Body of pancreas (tissue), 4 donors: ENCODE data around the gene GALNT7. TPM values are rescaled to one million over a fixed set of nuclear protein-coding genes. Genes with fewer than 3 reads are reported as not detected.
A peak's percentile ranks its signal among the peaks of the same experiment; 100 is the strongest.

Experiments used
- ATAC-seq: fragments of 150-250 bp; one replicate; pipeline ENCODE4 v1.9.1; 2016
- DNase-seq, 4 donors: peaks; one replicate each; pipeline ENCODE4 v3.0.0-alpha.2; 2019
- H3K27ac ChIP-seq, 4 donors: fragments of 200-600 bp; sonication (generic); 1 replicate in 3 of 4; 2 replicates in 1 of 4; pipeline versions ENCODE4 v1.5.1 to v1.6.1; 2016 to 2019; ENCODE audit warnings: mild to moderate bottlenecking in 1 of 4, mixed read lengths in 1 of 4, moderate library complexity in 1 of 4
- H3K27me3 ChIP-seq, 2 donors: fragments of 200-600 bp; sonication (generic); one replicate each; pipeline ENCODE4 v1.6.0; 2016; ENCODE audit warnings: mild to moderate bottlenecking in 1 of 2
- H3K36me3 ChIP-seq, 2 donors: fragments of 200-600 bp; sonication (generic); replicated peaks in 1 of 2; 2 replicates each; pipeline ENCODE4 v1.5.1; 2016; ENCODE audit warnings: low read depth in 2 of 2; ENCODE audit not compliant: insufficient read depth in 1 of 2
- H3K4me1 ChIP-seq: fragments of 200-600 bp; sonication (generic); one replicate; pipeline ENCODE4 v1.6.0; 2016
- H3K4me3 ChIP-seq, 2 donors: fragments of 200-600 bp; sonication (generic); 1 replicate in 1 of 2; 2 replicates in 1 of 2; pipeline ENCODE4 v1.5.1; 2016 to 2019
- H3K9me3 ChIP-seq, 3 donors: fragments of 200-600 bp; sonication (generic); 1 replicate in 2 of 3; 2 replicates in 1 of 3; pipeline ENCODE4 v1.5.1; 2016
- CTCF ChIP-seq, 7 experiments: fragments of 450-650 bp in 4 of 7; fragments of 200-600 bp in 3 of 7; sonication (generic) in 3 of 7; IDR thresholded peaks; one replicate each; pipeline ENCODE4 v1.5.1; 2016 to 2019; ENCODE audit warnings: antibody characterized with exemption in 7 of 7
- POLR2A ChIP-seq, 3 donors: fragments of 450-650 bp; IDR thresholded peaks; one replicate each; pipeline ENCODE4 v1.6.1; 2016; ENCODE audit warnings: antibody characterized with exemption in 3 of 3, mild to moderate bottlenecking in 2 of 3
- WGBS, 2 donors: methylation state at CpG; one replicate each; pipeline ENCODE4 v1.1.5; 2017; 5-methylcytosine and 5-hydroxymethylcytosine counted together
- intact Hi-C: fragments of 100-400 bp; cut with DNase I; formaldehyde crosslinking; loops from one replicate; pipeline ENCODE4 v1.15.1; 2023
- total RNA-seq, 2 donors: library from RNA; depleted of rRNA; stranded (reverse); fragments of >200 nt; gene quantifications; one replicate each; pipeline ENCODE4 v1.1.0, GENCODE V29; 2016

The GALNT7 gene
- total RNA-seq, 2 donors from 2014 or later, result 20.4 to 32.4 TPM

- Histone ChIP-seq H3K27ac (peak overlapping the region in 1 of 4 donors; percentile 19), H3K27me3 (no peaks in the 10 kb centered on the region), H3K4me1 (peaks cover 36% of the 10 kb centered on the region), H3K36me3 (no peaks in the 10 kb centered on the region), H3K9me3 (no peaks in the 10 kb centered on the region), H3K4me3 (no peak overlapping the region)
- WGBS, 2 donors, result 22 to 26% methylated on average over 1 of the region's 1 CpG
- TF ChIP-seq CTCF (IDR thresholded peaks at IDR 0.05) (no peak), POLR2A (IDR thresholded peaks at IDR 0.05) (no peak)
- intact Hi-C loops, result no loop called here
- DNase-seq (no peak), ATAC-seq (peak; percentile 37)
These were observed 43.2 kb downstream of the GALNT7 start for GRCh38 chr4:173211838-173212237.

- no peak overlapping the region for H3K27ac ChIP-seq
- H3K36me3 ChIP-seq, result no peaks in the 10 kb centered on the region
- no peak overlapping the region for H3K4me3 ChIP-seq
- H3K27me3 ChIP-seq, result no peaks in the 10 kb centered on the region
- TF ChIP-seq CTCF (IDR thresholded peaks at IDR 0.05) (no peak), POLR2A (IDR thresholded peaks at IDR 0.05) (no peak)
- ATAC-seq, result no peak
- 25 to 31% methylated on average over 1 of the region's 1 CpG for WGBS, 2 donors
- DNase-seq, result no peak
- H3K4me1 ChIP-seq, result peaks cover 36% of the 10 kb centered on the region
- intact Hi-C loops, result no loop called here
- H3K9me3 ChIP-seq, result no peaks in the 10 kb centered on the region
These were observed 43.8 kb downstream of the GALNT7 start for GRCh38 chr4:173212379-173212778.

- Histone ChIP-seq H3K36me3 (no peaks in the 10 kb centered on the region), H3K4me1 (peaks cover 36% of the 10 kb centered on the region), H3K9me3 (no peaks in the 10 kb centered on the region), H3K27me3 (no peaks in the 10 kb centered on the region), H3K4me3 (no peak overlapping the region), H3K27ac (no peak overlapping the region)
- intact Hi-C loops, result no loop called here
- WGBS, 2 donors, result 46 to 47% methylated on average over 2 of the region's 2 CpGs
- ATAC-seq (no peak), DNase-seq (no peak)
- TF ChIP-seq POLR2A (IDR thresholded peaks at IDR 0.05) (no peak), CTCF (IDR thresholded peaks at IDR 0.05) (no peak)
These were observed 44.7 kb downstream of the GALNT7 start for GRCh38 chr4:173213296-173213695.

- Histone ChIP-seq H3K27me3 (no peaks in the 10 kb centered on the region), H3K36me3 (no peaks in the 10 kb centered on the region), H3K9me3 (no peaks in the 10 kb centered on the region), H3K4me1 (peaks cover 34% of the 10 kb centered on the region), H3K4me3 (no peak overlapping the region), H3K27ac (no peak overlapping the region)
- DNase-seq, result no peak
- intact Hi-C loops, result no loop called here
- WGBS, 2 donors, result 27 to 39% methylated on average over 1 of the region's 1 CpG
- no peak for ATAC-seq
- TF ChIP-seq CTCF (IDR thresholded peaks at IDR 0.05) (no peak), POLR2A (IDR thresholded peaks at IDR 0.05) (no peak)
These were observed 45.6 kb downstream of the GALNT7 start for GRCh38 chr4:173214231-173214630.

- no peaks in the 10 kb centered on the region for H3K9me3 ChIP-seq
- ATAC-seq (no peak), DNase-seq (peak in 3 of 4 donors; percentile 19 to 42 (median 40))
- peaks cover 29% of the 10 kb centered on the region for H3K4me1 ChIP-seq
- no peak overlapping the region for H3K4me3 ChIP-seq
- no peaks in the 10 kb centered on the region for H3K36me3 ChIP-seq
- H3K27ac ChIP-seq, result no peak overlapping the region
- H3K27me3 ChIP-seq, result no peaks in the 10 kb centered on the region
- no peak for TF ChIP-seq CTCF (IDR thresholded peaks at IDR 0.05)
- intact Hi-C loops, result no loop called here
- WGBS, 2 donors, result 33 to 56% methylated on average over 2 of the region's 2 CpGs
These were observed 46.0 kb downstream of the GALNT7 start for GRCh38 chr4:173214661-173215060.
